ENCODE results near the gene CFAP74. TPM values are rescaled to one million over a fixed set of nuclear protein-coding genes. Genes with fewer than 3 reads are reported as not detected.

CFAP74 gene
- total RNA-seq, 1 donor from 2014 or later, result not detected

GRCh38 chr1:1919304-1920056 is 84.1 kb downstream of the CFAP74 start:
- intact Hi-C loops (cut with micrococcal nuclease), result loop anchor here (1.0 to 5.0 kb wide), 3 partner anchors 10 to 668 kb away; partner anchors contain the start of gene PRXL2B
- Mint-ChIP-seq H3K36me3 (ENCODE audit: low read depth) (no peaks in the 10 kb centered on the region), H3K4me3 (peak overlapping the region; percentile 79), H3K27ac (peak overlapping the region; percentile 70), H3K27me3 (peaks cover 2% of the 10 kb centered on the region), H3K4me1 (peaks cover 3% of the 10 kb centered on the region), H3K9me3 (no peaks in the 10 kb centered on the region)
- peak; percentile 100 for DNase-seq

GRCh38 chr1:1918901-1919303 is 84.7 kb downstream of the CFAP74 start, which contains the start of gene TMEM52:
TMEM52 (minus strand) TSS chr1:1919279; CDS start chr1:1919265, 14 bp downstream.
- H3K36me3 Mint-ChIP-seq (ENCODE audit: low read depth), result no peaks in the 10 kb centered on the region
- H3K9me3 Mint-ChIP-seq, result no peaks in the 10 kb centered on the region
- H3K27ac Mint-ChIP-seq, result peak within 1 kb of the TSS; percentile 70
- intact Hi-C loops (cut with micrococcal nuclease), result loop anchor here (1.0 to 5.0 kb wide), 3 partner anchors 10 to 668 kb away; partner anchors contain the start of gene PRXL2B
- H3K4me3 Mint-ChIP-seq, result peak within 1 kb of the TSS; percentile 79
- DNase-seq, result no peak
- H3K27me3 Mint-ChIP-seq, result peaks cover 2% of the 10 kb centered on the region
- peaks cover 3% of the 10 kb centered on the region for H3K4me1 Mint-ChIP-seq

- peak overlapping the region; percentile 55 for H3K4me3 Mint-ChIP-seq
- intact Hi-C loops (cut with micrococcal nuclease), result loop anchor here (5.0 kb wide), 1 partner anchor 669 kb away; the partner anchor contains the start of gene PRXL2B
- H3K27ac Mint-ChIP-seq, result no peak overlapping the region
- no peaks in the 10 kb centered on the region for H3K36me3 Mint-ChIP-seq (ENCODE audit: low read depth)
- peaks cover 2% of the 10 kb centered on the region for H3K27me3 Mint-ChIP-seq
- no peaks in the 10 kb centered on the region for H3K9me3 Mint-ChIP-seq
- peaks cover 3% of the 10 kb centered on the region for H3K4me1 Mint-ChIP-seq
- no peak for DNase-seq
These were observed 85.3 kb downstream of the CFAP74 start for GRCh38 chr1:1917995-1918900.

GRCh38 chr1:1917304-1917976 is 86.1 kb downstream of the CFAP74 start:
- Mint-ChIP-seq H3K9me3 (no peaks in the 10 kb centered on the region), H3K4me3 (peak overlapping the region; percentile 48), H3K36me3 (ENCODE audit: low read depth) (no peaks in the 10 kb centered on the region), H3K27ac (no peak overlapping the region), H3K4me1 (peaks cover 3% of the 10 kb centered on the region), H3K27me3 (peaks cover 2% of the 10 kb centered on the region)
- intact Hi-C loops (cut with micrococcal nuclease), result loop anchor here (5.0 kb wide), 1 partner anchor 670 kb away; the partner anchor contains the start of gene PRXL2B
- DNase-seq, result no peak

- Mint-ChIP-seq H3K27me3 (peaks cover 2% of the 10 kb centered on the region), H3K4me3 (no peak overlapping the region), H3K9me3 (no peaks in the 10 kb centered on the region), H3K4me1 (peaks cover 3% of the 10 kb centered on the region), H3K27ac (no peak overlapping the region), H3K36me3 (ENCODE audit: low read depth) (no peaks in the 10 kb centered on the region)
- intact Hi-C loops (cut with micrococcal nuclease), result loop anchor here (5.0 kb wide), 1 partner anchor 670 kb away; the partner anchor contains the start of gene PRXL2B
- DNase-seq, result no peak
These were observed 86.7 kb downstream of the CFAP74 start for GRCh38 chr1:1916851-1917251.

GRCh38 chr1:1915911-1916840 is 87.4 kb downstream of the CFAP74 start:
- no peaks in the 10 kb centered on the region for H3K36me3 Mint-ChIP-seq (ENCODE audit: low read depth)
- no peaks in the 10 kb centered on the region for H3K9me3 Mint-ChIP-seq
- peaks cover 3% of the 10 kb centered on the region for H3K4me1 Mint-ChIP-seq
- intact Hi-C loops (cut with micrococcal nuclease), result loop anchor here (5.0 kb wide), 1 partner anchor 671 kb away; the partner anchor contains the start of gene PRXL2B
- H3K4me3 Mint-ChIP-seq, result no peak overlapping the region
- no peak for DNase-seq
- no peak overlapping the region for H3K27ac Mint-ChIP-seq
- H3K27me3 Mint-ChIP-seq, result peaks cover 5% of the 10 kb centered on the region

GRCh38 chr1:1914971-1915692 is 88.5 kb downstream of the CFAP74 start, which contains the start of gene CALML6:
CALML6 (plus strand) TSS chr1:1915260; CDS start chr1:1915281, 21 bp downstream.
- intact Hi-C loops (cut with micrococcal nuclease), result loop anchor here (5.0 kb wide), 1 partner anchor 672 kb away; the partner anchor contains the start of gene PRXL2B
- no peak for DNase-seq

GRCh38 chr1:1914101-1914970 is 89.2 kb downstream of the CFAP74 start:
- no peak overlapping the region for H3K4me3 Mint-ChIP-seq
- no peaks in the 10 kb centered on the region for H3K36me3 Mint-ChIP-seq (ENCODE audit: low read depth)
- H3K4me1 Mint-ChIP-seq, result peaks cover 3% of the 10 kb centered on the region
- peaks cover 5% of the 10 kb centered on the region for H3K27me3 Mint-ChIP-seq
- no peaks in the 10 kb centered on the region for H3K9me3 Mint-ChIP-seq
- no peak overlapping the region for H3K27ac Mint-ChIP-seq
- intact Hi-C loops (cut with micrococcal nuclease), result no loop called here
- peak; percentile 56 for DNase-seq

More at GRCh38 chr1:1914971-1915692, 88.5 kb downstream of the CFAP74 start, which contains the start of gene CALML6:
- Mint-ChIP-seq H3K36me3 (ENCODE audit: low read depth) (no peaks in the 10 kb centered on the region), H3K9me3 (no peaks in the 10 kb centered on the region), H3K27ac (no peak within 1 kb of the TSS), H3K4me3 (no peak within 1 kb of the TSS), H3K27me3 (peaks cover 5% of the 10 kb centered on the region), H3K4me1 (peaks cover 3% of the 10 kb centered on the region)

- intact Hi-C loops (cut with micrococcal nuclease), result no loop called here
- Mint-ChIP-seq H3K4me1 (peaks cover 8% of the 10 kb centered on the region), H3K27ac (no peak overlapping the region), H3K36me3 (ENCODE audit: low read depth) (no peaks in the 10 kb centered on the region), H3K4me3 (peak overlapping the region; percentile 28), H3K9me3 (no peaks in the 10 kb centered on the region), H3K27me3 (peaks cover 4% of the 10 kb centered on the region)
- DNase-seq, result peak; percentile 54
These were observed 92.1 kb downstream of the CFAP74 start for GRCh38 chr1:1911350-1912041.

GRCh38 chr1:1910651-1911331 is 92.8 kb downstream of the CFAP74 start:
- Mint-ChIP-seq H3K27ac (no peak overlapping the region), H3K4me3 (peak overlapping the region; percentile 85), H3K9me3 (no peaks in the 10 kb centered on the region), H3K4me1 (peaks cover 12% of the 10 kb centered on the region), H3K27me3 (peaks cover 4% of the 10 kb centered on the region), H3K36me3 (ENCODE audit: low read depth) (no peaks in the 10 kb centered on the region)
- DNase-seq, result no peak
- intact Hi-C loops (cut with micrococcal nuclease), result no loop called here
